Body of pancreas (tissue), 4 donors: ENCODE results near the gene ERAS.

ENCODE experiments used
- POLR2A ChIP-seq, 3 donors: fragments of 450-650 bp; IDR thresholded peaks; one replicate each; pipeline ENCODE4 v1.6.1; 2016; ENCODE audit warnings: antibody characterized with exemption in 3 of 3, mild to moderate bottlenecking in 2 of 3
- TF ChIP-seq, protein P1 (sequence below), 7 experiments: fragments of 450-650 bp in 4 of 7; fragments of 200-600 bp in 3 of 7; sonication (generic) in 3 of 7; IDR thresholded peaks; one replicate each; pipeline ENCODE4 v1.5.1; 2016 to 2019; ENCODE audit warnings: antibody characterized with exemption in 7 of 7

DNA sequence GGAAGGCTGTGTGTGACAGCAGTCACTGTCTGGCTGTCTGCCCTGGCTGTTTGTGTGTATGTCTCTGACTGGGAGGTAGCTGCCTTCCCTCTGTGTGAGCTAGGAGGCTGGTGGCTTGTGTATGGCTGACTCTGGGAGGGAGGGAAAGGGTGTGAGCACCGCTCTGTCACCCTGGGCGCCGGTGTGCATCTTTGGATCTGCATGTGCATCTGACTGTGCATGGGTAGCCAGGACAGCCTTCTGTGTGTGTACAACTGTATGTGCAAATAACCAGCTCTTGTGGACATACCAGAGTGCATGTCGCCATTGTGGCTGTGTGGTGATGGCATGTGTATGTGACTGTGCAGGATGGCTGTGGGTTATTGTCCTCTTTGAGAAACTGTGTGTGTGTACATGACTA, 7.4 kb upstream of the ERAS start:
- TF ChIP-seq, protein P1, sequence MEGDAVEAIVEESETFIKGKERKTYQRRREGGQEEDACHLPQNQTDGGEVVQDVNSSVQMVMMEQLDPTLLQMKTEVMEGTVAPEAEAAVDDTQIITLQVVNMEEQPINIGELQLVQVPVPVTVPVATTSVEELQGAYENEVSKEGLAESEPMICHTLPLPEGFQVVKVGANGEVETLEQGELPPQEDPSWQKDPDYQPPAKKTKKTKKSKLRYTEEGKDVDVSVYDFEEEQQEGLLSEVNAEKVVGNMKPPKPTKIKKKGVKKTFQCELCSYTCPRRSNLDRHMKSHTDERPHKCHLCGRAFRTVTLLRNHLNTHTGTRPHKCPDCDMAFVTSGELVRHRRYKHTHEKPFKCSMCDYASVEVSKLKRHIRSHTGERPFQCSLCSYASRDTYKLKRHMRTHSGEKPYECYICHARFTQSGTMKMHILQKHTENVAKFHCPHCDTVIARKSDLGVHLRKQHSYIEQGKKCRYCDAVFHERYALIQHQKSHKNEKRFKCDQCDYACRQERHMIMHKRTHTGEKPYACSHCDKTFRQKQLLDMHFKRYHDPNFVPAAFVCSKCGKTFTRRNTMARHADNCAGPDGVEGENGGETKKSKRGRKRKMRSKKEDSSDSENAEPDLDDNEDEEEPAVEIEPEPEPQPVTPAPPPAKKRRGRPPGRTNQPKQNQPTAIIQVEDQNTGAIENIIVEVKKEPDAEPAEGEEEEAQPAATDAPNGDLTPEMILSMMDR (IDR thresholded peaks at IDR 0.05) = no peak
- no peak for TF ChIP-seq POLR2A (IDR thresholded peaks at IDR 0.05)
